DOHH2 (cell line): ENCODE measurements around the gene FAM181B.
A peak's percentile ranks its signal among the peaks of the same experiment; 100 is the strongest.

ENCODE experiments used
- H3F3A ChIP-seq: fragments of 200-600 bp; sonication (generic), shearing (Covaris generic); 2 replicates; pipeline ENCODE4 v1.6.0; 2016; ENCODE audit warnings: antibody characterized with exemption, mild to moderate bottlenecking; ENCODE audit not compliant: control insufficient read depth, insufficient read depth
- H3K27ac ChIP-seq: fragments of 200-600 bp; sonication (generic); 2 replicates; pipeline ENCODE4 v1.5.1; 2014; ENCODE audit warnings: low read depth, mild to moderate bottlenecking, low read length, moderate library complexity
- H3K27me3 ChIP-seq: fragments of 200-600 bp; sonication (generic); 2 replicates; pipeline ENCODE4 v1.6.1; 2014; ENCODE audit warnings: mild to moderate bottlenecking, low read length, mixed read lengths; ENCODE audit not compliant: control insufficient read depth
- H3K36me3 ChIP-seq: fragments of 200-600 bp; sonication (generic); 2 replicates; pipeline ENCODE4 v1.6.1; 2014; ENCODE audit warnings: mild to moderate bottlenecking, low read length, moderate library complexity, mixed read lengths; ENCODE audit not compliant: control insufficient read depth
- H3K4me1 ChIP-seq: fragments of 200-600 bp; sonication (generic); 2 replicates; pipeline ENCODE4 v1.6.1; 2014; ENCODE audit warnings: mild to moderate bottlenecking, low read length, mixed read lengths; ENCODE audit not compliant: control insufficient read depth
- H3K4me2 ChIP-seq: fragments of 200-600 bp; sonication (generic); 2 replicates; pipeline ENCODE4 v1.6.0; 2014; ENCODE audit warnings: mild to moderate bottlenecking, low read length, moderate library complexity
- H3K4me3 ChIP-seq: fragments of 200-600 bp; sonication (generic); 2 replicates; pipeline ENCODE4 v1.5.1; 2014; ENCODE audit warnings: mild to moderate bottlenecking, low read length, mixed read lengths
- H3K79me2 ChIP-seq: fragments of 200-600 bp; sonication (generic); 2 replicates; pipeline ENCODE4 v1.6.1; 2014; ENCODE audit warnings: mild to moderate bottlenecking, low read length, mixed read lengths; ENCODE audit not compliant: control insufficient read depth
- H3K9me2 ChIP-seq: fragments of 200-600 bp; sonication (generic); replicated peaks from 2 replicates; pipeline ENCODE4 v1.6.1; 2014; ENCODE audit warnings: mild to moderate bottlenecking, low read length, mixed read lengths; ENCODE audit not compliant: control insufficient read depth
- H3K9me3 ChIP-seq: fragments of 200-600 bp; sonication (generic); 2 replicates; pipeline ENCODE4 v1.6.1; 2014; ENCODE audit warnings: antibody characterized with exemption, low read length, mixed read lengths; ENCODE audit not compliant: control insufficient read depth, insufficient read depth
- H4K20me1 ChIP-seq: fragments of 200-600 bp; sonication (generic); 2 replicates; pipeline ENCODE4 v1.6.0; 2014; ENCODE audit warnings: low read depth, mild to moderate bottlenecking, antibody characterized with exemption, low read length, moderate library complexity; ENCODE audit not compliant: control insufficient read depth, insufficient read depth
- CTCF ChIP-seq: fragments of 200-600 bp; sonication (generic); IDR thresholded peaks from one replicate; pipeline ENCODE4 v1.5.1; 2014; ENCODE audit warnings: antibody characterized with exemption, mild to moderate bottlenecking, low read depth, low read length; ENCODE audit not compliant: poor library complexity, severe bottlenecking
- EZH2phosphoT487 ChIP-seq: fragments of 200-600 bp; sonication (generic); IDR thresholded peaks from 2 replicates; pipeline ENCODE4 v1.6.1; 2017; ENCODE audit warnings: borderline replicate concordance, mild to moderate bottlenecking, antibody characterized with exemption, low read length, moderate library complexity, mixed read lengths

The FAM181B gene

GRCh38 chr11:82718307-82718706 is 15.4 kb downstream of the FAM181B start:
- no peak for TF ChIP-seq EZH2phosphoT487
- peak; percentile 75 for TF ChIP-seq CTCF
- no peaks in the 10 kb centered on the region for H3F3A ChIP-seq
- no peaks in the 10 kb centered on the region for H3K36me3 ChIP-seq
- H4K20me1 ChIP-seq: no peaks in the 10 kb centered on the region
- H3K27me3 ChIP-seq: 0 out of 2 replicates have a peak, but pooled peaks cover 5% of the 10 kb centered on the region
- H3K4me3 ChIP-seq: no peak overlapping the region
- no peaks in the 10 kb centered on the region for H3K9me3 ChIP-seq
- no peaks in the 10 kb centered on the region for H3K4me1 ChIP-seq
- no peak overlapping the region for H3K27ac ChIP-seq
- no peak overlapping the region for H3K4me2 ChIP-seq
- no peaks in the 10 kb centered on the region for H3K79me2 ChIP-seq
- no peaks in the 10 kb centered on the region for H3K9me2 ChIP-seq

DNA sequence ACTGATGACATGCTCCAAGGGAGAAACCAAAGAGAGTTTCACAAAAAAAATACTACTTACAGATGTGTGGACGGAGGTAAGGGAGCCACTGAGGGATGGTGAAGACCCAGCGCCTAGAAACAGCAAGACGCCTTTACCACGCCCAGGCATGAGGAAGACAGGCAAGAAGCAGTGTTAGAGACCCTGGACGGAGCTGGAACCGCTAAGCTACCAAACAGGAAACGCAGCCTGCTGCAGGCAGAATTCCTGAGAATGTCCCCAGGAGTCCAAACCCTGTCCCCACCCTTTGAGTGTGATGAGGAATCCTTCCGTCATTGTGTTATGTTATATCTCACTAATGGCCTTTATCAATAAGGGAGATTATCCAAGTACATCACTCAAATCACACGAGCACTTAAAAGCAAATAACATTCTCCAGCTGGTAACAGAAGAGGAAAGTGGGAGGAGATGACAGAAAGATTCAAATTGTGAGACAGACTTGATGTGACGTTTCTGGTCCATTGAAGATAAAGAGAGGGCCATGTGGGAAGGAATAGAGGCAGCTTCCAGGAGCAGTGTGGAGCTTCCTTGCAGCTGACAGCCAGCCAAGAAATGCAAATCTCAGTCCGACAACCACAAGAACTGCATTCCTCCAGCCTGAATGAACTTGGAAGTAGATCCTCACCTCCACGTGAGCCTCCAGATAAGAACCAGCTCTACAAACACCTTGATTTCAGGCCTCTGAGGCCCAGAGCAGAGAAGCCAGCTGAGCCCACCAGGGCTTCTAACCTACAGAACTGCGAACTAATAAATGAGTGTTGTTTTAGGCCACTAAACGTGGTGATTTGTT is 19.1 kb downstream of the FAM181B start:
- TF ChIP-seq EZH2phosphoT487 (no peak), CTCF (no peak)
- H3K27me3 ChIP-seq: peaks cover 12% of the 10 kb centered on the region; the same call in 1 of the 2 replicates
- H3K36me3 ChIP-seq: no peaks in the 10 kb centered on the region

DNA sequence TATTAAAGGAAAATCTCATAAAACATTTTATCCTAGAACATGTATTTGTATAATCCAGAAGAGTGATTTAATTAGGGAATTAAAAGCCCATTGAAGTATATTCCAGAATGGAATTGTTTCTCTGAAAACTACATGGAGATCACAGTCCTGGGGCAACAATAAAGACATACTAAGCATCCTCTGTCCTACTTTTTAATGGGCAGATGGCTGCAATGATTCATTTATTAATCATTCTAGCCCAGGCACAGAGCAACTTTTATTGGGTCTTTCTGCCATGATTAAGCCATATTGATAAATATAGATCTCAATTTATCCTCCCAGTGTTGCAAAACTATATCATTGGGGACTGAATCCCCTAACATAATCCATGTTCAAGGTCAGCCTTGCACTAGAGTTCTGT is 22.0 kb downstream of the FAM181B start:
- Histone ChIP-seq H3K36me3 (no peaks in the 10 kb centered on the region), H3K27me3 (peaks cover 12% of the 10 kb centered on the region; the same call in 1 of the 2 replicates), H4K20me1 (no peaks in the 10 kb centered on the region), H3K27ac (no peak overlapping the region), H3K79me2 (no peaks in the 10 kb centered on the region), H3K4me2 (no peak overlapping the region), H3K4me1 (no peaks in the 10 kb centered on the region), H3K9me2 (no peaks in the 10 kb centered on the region), H3K9me3 (no peaks in the 10 kb centered on the region), H3F3A (no peaks in the 10 kb centered on the region), H3K4me3 (no peak overlapping the region)
- TF ChIP-seq CTCF: no peak
- TF ChIP-seq EZH2phosphoT487: no peak

More for the DNA sequence above, 19.1 kb downstream of the FAM181B start:
- Histone ChIP-seq H3K4me2 (no peak overlapping the region), H3F3A (no peaks in the 10 kb centered on the region), H3K4me1 (no peaks in the 10 kb centered on the region), H4K20me1 (no peaks in the 10 kb centered on the region), H3K9me2 (no peaks in the 10 kb centered on the region), H3K9me3 (no peaks in the 10 kb centered on the region), H3K4me3 (no peak overlapping the region), H3K79me2 (no peaks in the 10 kb centered on the region), H3K27ac (no peak overlapping the region)
